Activated T-cell treated with anti-CD3 and anti-CD28 coated beads, Interleukin-2, amount 50 U/mL, for 24 hours (primary cell): Measurements from ENCODE around the gene NSMCE1.

ENCODE experiments used
- DNase-seq: peaks from one replicate; pipeline ENCODE4 v3.0.0-alpha.2; 2020
- H3K27ac Mint-ChIP-seq: 2 replicates; pipeline ENCODE4 v1.8.0; 2020; ENCODE audit warnings: mild to moderate bottlenecking, mixed read lengths
- H3K27me3 Mint-ChIP-seq: 2 replicates; pipeline ENCODE4 v1.8.0; 2020; ENCODE audit warnings: mixed read lengths
- H3K36me3 Mint-ChIP-seq: 2 replicates; pipeline ENCODE4 v1.8.0; 2020; ENCODE audit warnings: low read depth, mixed read lengths
- H3K4me1 Mint-ChIP-seq: 2 replicates; pipeline ENCODE4 v1.8.0; 2020; ENCODE audit warnings: low read depth, mixed read lengths
- H3K4me3 Mint-ChIP-seq: 2 replicates; pipeline ENCODE4 v1.8.0; 2020; ENCODE audit warnings: mild to moderate bottlenecking, moderate library complexity, mixed read lengths
- H3K9me3 Mint-ChIP-seq: 2 replicates; pipeline ENCODE4 v1.8.0; 2020; ENCODE audit warnings: mixed read lengths

Gene NSMCE1

GRCh38 chr16:27228621-27229501, 39.7 kb downstream of the NSMCE1 start:
- no peak overlapping the region for H3K4me3 Mint-ChIP-seq
- H3K4me1 Mint-ChIP-seq = peaks cover 68% of the 10 kb centered on the region
- H3K27me3 Mint-ChIP-seq = no peaks in the 10 kb centered on the region
- no peak for DNase-seq
- peak overlapping the region; percentile 63 for H3K27ac Mint-ChIP-seq
- peaks cover 90% of the 10 kb centered on the region for H3K36me3 Mint-ChIP-seq
- no peaks in the 10 kb centered on the region for H3K9me3 Mint-ChIP-seq

GRCh38 chr16:27228045-27228444, 40.5 kb downstream of the NSMCE1 start:
- no peak overlapping the region for H3K4me3 Mint-ChIP-seq
- no peak for DNase-seq
- H3K4me1 Mint-ChIP-seq = peaks cover 60% of the 10 kb centered on the region
- H3K27ac Mint-ChIP-seq = peak overlapping the region; percentile 37
- H3K36me3 Mint-ChIP-seq = peaks cover 90% of the 10 kb centered on the region
- no peaks in the 10 kb centered on the region for H3K9me3 Mint-ChIP-seq
- no peaks in the 10 kb centered on the region for H3K27me3 Mint-ChIP-seq

DNA sequence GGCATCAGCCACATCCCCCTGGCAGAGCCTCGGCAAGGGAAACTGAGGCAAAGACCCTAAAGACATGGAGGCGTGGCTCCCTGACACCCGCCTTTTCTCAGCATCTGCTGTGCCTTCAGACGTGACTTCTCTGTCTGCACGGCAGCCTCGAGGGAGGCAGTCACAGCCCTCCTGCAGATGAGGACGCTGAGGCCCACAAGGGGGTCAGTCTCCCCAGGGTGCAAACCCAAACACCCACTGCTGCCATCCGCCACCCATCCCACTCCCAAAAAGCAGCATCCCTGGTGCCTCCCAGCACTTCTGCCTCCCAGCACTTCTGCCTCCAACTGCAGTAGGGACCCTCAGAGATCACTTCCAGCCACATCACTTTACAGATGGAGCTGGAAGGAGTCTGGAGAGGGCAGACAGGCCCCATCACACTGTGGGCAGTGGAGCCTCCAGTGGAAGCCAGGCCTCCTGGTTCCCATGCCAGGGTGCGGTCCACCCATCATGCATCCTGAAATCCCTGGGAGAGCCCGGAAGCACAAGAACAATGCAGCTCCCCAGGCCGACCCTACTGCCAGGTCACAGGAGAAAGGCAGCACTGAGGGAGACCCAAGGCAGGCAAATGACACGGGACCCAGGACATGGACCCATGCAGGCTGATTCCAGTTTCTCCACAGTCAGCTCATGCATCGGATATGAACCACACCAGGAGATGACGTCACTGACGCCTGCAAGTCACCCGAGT, 41.4 kb downstream of the NSMCE1 start:
- Mint-ChIP-seq H3K4me1 (peaks cover 51% of the 10 kb centered on the region), H3K4me3 (no peak overlapping the region), H3K36me3 (peaks cover 89% of the 10 kb centered on the region)

GRCh38 chr16:27226476-27226875, 42.1 kb downstream of the NSMCE1 start:
- Mint-ChIP-seq H3K4me3 (no peak overlapping the region), H3K36me3 (peaks cover 85% of the 10 kb centered on the region), H3K27ac (peak overlapping the region; percentile 65), H3K27me3 (no peaks in the 10 kb centered on the region), H3K9me3 (no peaks in the 10 kb centered on the region), H3K4me1 (peaks cover 46% of the 10 kb centered on the region)
- DNase-seq = no peak

More for the DNA sequence above, 41.4 kb downstream of the NSMCE1 start:
- no peaks in the 10 kb centered on the region for H3K27me3 Mint-ChIP-seq
- DNase-seq = no peak
- no peaks in the 10 kb centered on the region for H3K9me3 Mint-ChIP-seq
- peak overlapping the region; percentile 65 for H3K27ac Mint-ChIP-seq

DNA sequence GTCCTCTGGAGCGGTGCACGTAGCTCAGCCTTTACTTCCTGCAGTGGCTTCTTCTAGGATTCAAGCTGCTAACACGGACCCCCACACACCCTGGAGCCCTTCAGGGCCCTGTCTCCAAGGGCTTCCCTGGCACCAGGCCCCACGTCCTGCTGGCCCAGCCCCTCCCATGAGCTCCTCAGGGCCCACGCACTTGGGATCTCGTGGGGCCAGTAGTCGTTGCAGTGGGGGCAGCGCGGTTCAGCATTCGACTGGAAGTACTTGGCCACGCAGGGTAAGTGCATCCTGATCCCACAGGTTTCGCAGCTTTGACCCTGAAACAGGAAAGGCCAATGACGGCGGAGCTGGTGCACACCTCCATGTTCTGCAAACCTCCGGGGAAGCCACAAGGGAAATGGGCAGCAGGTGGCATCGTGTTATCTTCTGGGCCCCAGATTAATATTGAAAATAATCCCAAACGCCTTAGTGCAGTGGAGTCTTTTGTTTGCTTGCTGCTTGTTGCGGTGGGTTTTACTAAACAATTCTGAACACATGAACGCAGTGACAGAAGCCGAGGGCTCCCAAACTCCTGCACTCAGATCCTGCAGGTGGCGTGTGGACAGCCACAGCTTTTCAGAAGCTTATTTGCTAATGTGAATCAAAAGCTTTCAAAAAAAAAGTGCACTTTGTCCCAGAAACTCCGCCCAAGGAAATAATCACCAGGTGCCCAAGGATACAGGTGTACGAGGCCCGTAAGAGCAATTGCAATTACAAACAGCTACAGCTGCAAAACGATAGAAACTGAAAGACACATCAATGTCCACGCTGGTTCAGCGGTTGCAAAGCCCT, 42.8 kb downstream of the NSMCE1 start:
- no peak overlapping the region for H3K4me3 Mint-ChIP-seq
- no peak for DNase-seq
- H3K27me3 Mint-ChIP-seq = no peaks in the 10 kb centered on the region
- H3K36me3 Mint-ChIP-seq = peaks cover 78% of the 10 kb centered on the region
- peak overlapping the region; percentile 73 for H3K27ac Mint-ChIP-seq
- peaks cover 40% of the 10 kb centered on the region for H3K4me1 Mint-ChIP-seq
- H3K9me3 Mint-ChIP-seq = no peaks in the 10 kb centered on the region

- Mint-ChIP-seq H3K27ac (peak overlapping the region; percentile 73), H3K4me1 (peaks cover 32% of the 10 kb centered on the region)
These were observed 43.8 kb downstream of the NSMCE1 start for GRCh38 chr16:27224741-27225300.

DNA sequence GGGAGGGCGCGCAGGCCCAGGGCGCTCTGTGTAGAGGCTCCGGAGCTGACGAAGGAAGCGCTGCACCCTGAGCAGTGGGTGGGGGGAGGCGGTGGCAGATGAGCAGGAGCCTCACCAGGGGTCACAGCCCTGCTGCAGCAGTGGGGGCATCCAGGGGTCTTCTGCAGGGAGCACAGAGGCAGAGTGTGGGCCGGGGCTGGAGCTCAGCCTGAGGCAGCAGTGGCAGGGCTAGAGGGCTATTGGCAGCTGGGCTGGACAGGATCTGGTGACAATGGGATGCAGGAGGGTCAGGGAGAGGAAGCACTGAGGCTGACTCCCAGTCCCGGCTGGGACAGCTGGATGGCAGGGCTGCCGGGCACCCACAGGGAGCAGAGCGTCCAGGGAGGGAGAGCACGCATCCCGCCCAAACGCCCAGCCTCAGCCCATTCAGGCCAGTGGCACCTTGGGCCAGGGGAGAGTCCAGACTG, 44.3 kb downstream of the NSMCE1 start:
- H3K36me3 Mint-ChIP-seq = peaks cover 75% of the 10 kb centered on the region
- H3K27ac Mint-ChIP-seq = peak overlapping the region; percentile 73
- H3K27me3 Mint-ChIP-seq = no peaks in the 10 kb centered on the region
- DNase-seq = no peak
- no peaks in the 10 kb centered on the region for H3K9me3 Mint-ChIP-seq
- H3K4me1 Mint-ChIP-seq = peaks cover 28% of the 10 kb centered on the region
- H3K4me3 Mint-ChIP-seq = no peak overlapping the region

More at GRCh38 chr16:27224741-27225300, 43.8 kb downstream of the NSMCE1 start:
- no peak overlapping the region for H3K4me3 Mint-ChIP-seq
- no peak for DNase-seq
- no peaks in the 10 kb centered on the region for H3K9me3 Mint-ChIP-seq
- no peaks in the 10 kb centered on the region for H3K27me3 Mint-ChIP-seq
- peaks cover 78% of the 10 kb centered on the region for H3K36me3 Mint-ChIP-seq

DNA sequence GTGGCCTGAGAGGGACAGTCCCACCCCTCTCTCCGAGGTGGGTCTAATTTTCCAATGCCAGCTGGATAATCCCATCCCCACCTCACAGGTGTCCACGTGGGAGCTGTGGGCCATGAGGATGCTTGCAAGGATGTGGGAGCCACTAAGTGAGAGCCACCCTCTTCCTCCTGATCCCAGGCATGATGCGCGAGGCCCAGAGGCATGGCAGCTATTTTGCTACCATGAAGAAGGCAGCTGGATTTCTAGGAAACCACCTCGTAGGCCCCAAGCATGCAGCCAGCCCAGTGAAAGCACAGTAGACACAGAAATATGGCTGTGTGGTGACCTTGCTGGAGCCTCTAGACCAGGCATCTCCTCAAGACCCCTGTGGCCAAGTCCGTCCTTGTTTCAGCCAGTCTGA, 44.9 kb downstream of the NSMCE1 start:
- DNase-seq = no peak
- Mint-ChIP-seq H3K9me3 (no peaks in the 10 kb centered on the region), H3K4me1 (peaks cover 23% of the 10 kb centered on the region), H3K36me3 (peaks cover 74% of the 10 kb centered on the region), H3K27ac (peak overlapping the region; percentile 73), H3K4me3 (no peak overlapping the region), H3K27me3 (no peaks in the 10 kb centered on the region)

DNA sequence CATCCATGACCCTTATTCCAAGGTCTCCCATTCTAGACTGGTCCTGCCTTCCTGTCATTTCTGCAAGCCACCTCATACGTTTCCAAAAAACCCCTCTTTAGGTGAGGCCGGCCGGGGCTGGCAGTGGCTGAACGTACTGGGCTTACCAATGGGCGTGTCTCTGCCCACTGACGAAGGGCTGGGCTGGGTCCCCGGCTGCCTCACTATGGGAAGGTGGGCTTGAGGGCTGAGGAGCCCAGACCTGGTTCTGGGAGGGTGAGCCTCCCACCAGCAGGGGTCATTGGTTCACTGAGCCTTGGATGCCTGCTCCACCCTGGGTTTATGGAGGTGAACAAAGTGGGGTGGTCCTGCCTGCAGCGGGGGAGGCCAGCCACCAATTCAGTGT, 45.4 kb downstream of the NSMCE1 start:
- Mint-ChIP-seq H3K4me3 (no peak overlapping the region), H3K4me1 (peaks cover 23% of the 10 kb centered on the region), H3K27me3 (no peaks in the 10 kb centered on the region), H3K27ac (no peak overlapping the region), H3K9me3 (no peaks in the 10 kb centered on the region), H3K36me3 (peaks cover 76% of the 10 kb centered on the region)
- DNase-seq = no peak

DNA sequence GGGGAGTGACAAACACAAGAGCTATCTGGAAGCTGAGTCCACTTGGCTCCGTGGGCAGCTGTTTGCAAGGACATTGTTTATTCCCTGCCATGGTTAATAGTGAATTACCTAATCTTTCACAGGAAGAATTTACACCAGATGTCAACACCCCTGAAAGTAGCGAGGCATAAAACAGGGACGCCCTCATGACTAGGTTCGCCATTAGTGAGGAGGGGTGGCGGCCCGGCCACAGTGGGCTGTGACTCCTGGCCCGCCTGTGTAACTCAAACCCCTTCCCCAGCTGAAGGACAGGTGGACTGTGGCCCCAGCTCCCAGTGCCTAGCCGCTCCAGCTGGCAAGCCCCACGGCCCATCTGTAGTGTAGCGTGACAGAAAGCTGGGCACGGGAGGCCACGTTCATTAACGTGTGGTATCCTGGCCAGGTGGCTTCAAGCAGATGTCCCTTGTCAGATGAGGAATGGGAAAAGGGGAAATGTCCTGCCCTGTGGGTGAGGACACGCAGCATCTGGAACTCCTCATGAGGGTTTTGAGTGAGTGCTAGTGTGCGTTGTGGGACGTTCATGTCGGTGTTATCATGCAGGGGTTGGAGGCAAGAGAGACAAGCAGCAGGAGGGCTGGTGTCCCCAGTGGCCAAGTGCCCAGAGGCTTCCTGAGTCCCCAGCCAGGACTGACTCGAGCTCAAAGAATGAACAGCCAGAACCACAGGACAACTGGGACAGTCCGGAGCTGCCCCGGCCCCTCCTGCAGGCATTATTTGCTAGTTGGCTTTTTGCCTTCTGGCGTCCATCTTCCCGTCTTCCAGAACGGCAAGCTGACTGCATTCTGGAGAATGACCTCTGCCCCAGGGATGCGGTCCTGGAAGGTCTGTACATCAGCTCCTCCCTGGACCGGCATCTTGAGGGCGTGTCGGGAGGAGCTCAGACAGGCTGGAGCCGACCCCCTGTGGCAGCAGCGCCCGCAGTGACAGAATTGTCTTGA, 46.0 kb downstream of the NSMCE1 start:
- Mint-ChIP-seq H3K27ac (peak overlapping the region; percentile 73), H3K27me3 (no peaks in the 10 kb centered on the region), H3K4me1 (peaks cover 23% of the 10 kb centered on the region), H3K36me3 (peaks cover 73% of the 10 kb centered on the region), H3K4me3 (no peak overlapping the region), H3K9me3 (no peaks in the 10 kb centered on the region)
- DNase-seq = no peak

DNA sequence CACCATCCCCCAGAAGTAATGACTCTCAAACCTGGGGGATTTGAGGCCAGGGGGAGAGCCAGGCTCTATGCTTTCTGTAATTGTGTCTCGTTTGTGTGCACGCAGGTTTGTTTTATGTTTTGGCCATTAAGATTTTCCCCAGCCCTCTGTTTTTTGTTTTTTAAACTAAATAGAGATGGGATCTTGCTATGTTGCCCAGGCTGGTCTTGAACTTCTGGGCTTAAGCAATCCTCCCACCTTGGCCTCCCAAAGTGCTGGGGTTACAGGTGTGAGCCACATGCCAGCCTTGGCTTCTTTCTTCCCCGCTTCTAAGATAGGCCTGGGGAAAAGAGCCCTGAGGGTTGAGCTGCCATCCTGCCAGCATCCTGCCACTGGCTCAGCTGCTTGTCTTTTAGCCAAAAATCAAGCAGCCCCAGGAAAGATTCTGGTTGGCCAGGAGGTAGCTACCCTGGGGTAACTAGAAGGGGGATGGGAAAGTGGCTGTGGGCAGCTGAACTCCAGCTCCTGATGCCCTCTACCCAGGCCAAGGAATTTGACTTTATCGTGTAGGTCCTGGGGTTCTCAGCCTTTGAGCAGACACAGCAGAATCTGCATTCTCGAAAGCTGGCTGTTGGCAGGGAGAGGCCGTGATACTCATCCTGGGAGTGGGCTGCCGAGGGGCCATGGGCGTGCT, 46.9 kb downstream of the NSMCE1 start:
- no peak for DNase-seq
- H3K36me3 Mint-ChIP-seq = peaks cover 71% of the 10 kb centered on the region
- no peaks in the 10 kb centered on the region for H3K9me3 Mint-ChIP-seq
- no peak overlapping the region for H3K4me3 Mint-ChIP-seq
- peaks cover 15% of the 10 kb centered on the region for H3K4me1 Mint-ChIP-seq
- H3K27me3 Mint-ChIP-seq = no peaks in the 10 kb centered on the region
- peak overlapping the region; percentile 73 for H3K27ac Mint-ChIP-seq

- H3K4me1 Mint-ChIP-seq = peaks cover 10% of the 10 kb centered on the region
- H3K36me3 Mint-ChIP-seq = peaks cover 70% of the 10 kb centered on the region
- peak overlapping the region; percentile 20 for H3K27ac Mint-ChIP-seq
- no peak overlapping the region for H3K4me3 Mint-ChIP-seq
- no peaks in the 10 kb centered on the region for H3K9me3 Mint-ChIP-seq
- no peaks in the 10 kb centered on the region for H3K27me3 Mint-ChIP-seq
- no peak for DNase-seq
These were observed 47.6 kb downstream of the NSMCE1 start for GRCh38 chr16:27220991-27221390.

GRCh38 chr16:27220527-27220926, 48.0 kb downstream of the NSMCE1 start:
- Mint-ChIP-seq H3K9me3 (no peaks in the 10 kb centered on the region), H3K27ac (no peak overlapping the region), H3K27me3 (no peaks in the 10 kb centered on the region), H3K36me3 (peaks cover 70% of the 10 kb centered on the region), H3K4me1 (peaks cover 5% of the 10 kb centered on the region), H3K4me3 (no peak overlapping the region)
- no peak for DNase-seq
